Raji (cell line): ENCODE measurements around the gene EFCC1.

Source experiments
- POLR2A ChIP-seq: IDR thresholded peaks from 2 replicates; pipeline ENCODE4 v1.6.1; 2011; ENCODE audit warnings: low read depth, low read length, control low read depth; ENCODE audit not compliant: insufficient read depth

The EFCC1 gene

GRCh38 chr3:129002573-129003569 is 1.8 kb downstream of the EFCC1 start:
- no peak for TF ChIP-seq POLR2A

GRCh38 chr3:129003578-129004112 is 2.5 kb downstream of the EFCC1 start:
- TF ChIP-seq POLR2A, result no peak

GRCh38 chr3:129004639-129005295 is 3.7 kb downstream of the EFCC1 start:
- TF ChIP-seq POLR2A, result no peak

- TF ChIP-seq POLR2A, result no peak
These were observed 4.6 kb downstream of the EFCC1 start for GRCh38 chr3:129005526-129006303.

- TF ChIP-seq POLR2A, result no peak
These were observed 5.8 kb downstream of the EFCC1 start for GRCh38 chr3:129006864-129007263.

- no peak for TF ChIP-seq POLR2A
These were observed 6.7 kb downstream of the EFCC1 start for GRCh38 chr3:129007792-129008191.

- TF ChIP-seq POLR2A, result no peak
These were observed 8.2 kb downstream of the EFCC1 start for GRCh38 chr3:129009266-129009665.

- no peak for TF ChIP-seq POLR2A
These were observed 9.3 kb downstream of the EFCC1 start for GRCh38 chr3:129010310-129010956.

GRCh38 chr3:129013491-129013891 is 12.4 kb downstream of the EFCC1 start:
- TF ChIP-seq POLR2A, result no peak

- no peak for TF ChIP-seq POLR2A
These were observed 13.0 kb downstream of the EFCC1 start for GRCh38 chr3:129014148-129014547.

- no peak for TF ChIP-seq POLR2A
These were observed 13.8 kb downstream of the EFCC1 start for GRCh38 chr3:129014793-129015345.

GRCh38 chr3:129015388-129016105 is 14.4 kb downstream of the EFCC1 start:
- TF ChIP-seq POLR2A, result no peak

- no peak for TF ChIP-seq POLR2A
These were observed 15.2 kb downstream of the EFCC1 start for GRCh38 chr3:129016356-129016719.
